Spinal cord (tissue), 10 donors: ENCODE results near the gene GPRC5D. TPM values are rescaled to one million over a fixed set of nuclear protein-coding genes. Genes with fewer than 3 reads are reported as not detected.
A peak's percentile ranks its signal among the peaks of the same experiment; 100 is the strongest.

ENCODE experiments used
- DNase-seq, 6 donors: peaks; one replicate each; pipeline versions ENCODE4 v3.0.0 to v3.0.0-alpha.2; 2013 to 2015; ENCODE audit warnings: low spot score in 6 of 6, low read depth in 4 of 6
- H3K27ac ChIP-seq: one replicate; pipeline ENCODE4 v1.5.1; 2013; ENCODE audit warnings: low read depth, low read length, control low read depth
- H3K27me3 ChIP-seq: one replicate; pipeline ENCODE4 v1.6.1; 2013; ENCODE audit warnings: low read length; ENCODE audit not compliant: control insufficient read depth, insufficient read depth
- H3K36me3 ChIP-seq: one replicate; pipeline ENCODE4 v1.6.1; 2013; ENCODE audit warnings: low read length; ENCODE audit not compliant: control insufficient read depth, insufficient read depth
- H3K4me1 ChIP-seq: one replicate; pipeline ENCODE4 v1.6.1; 2013; ENCODE audit warnings: low read length; ENCODE audit not compliant: control insufficient read depth, insufficient read depth
- H3K4me3 ChIP-seq: one replicate; pipeline ENCODE4 v1.5.1; 2013; ENCODE audit warnings: low read depth, low read length, control low read depth
- H3K9me3 ChIP-seq: one replicate; pipeline ENCODE4 v1.6.1; 2013; ENCODE audit warnings: low read length; ENCODE audit not compliant: control insufficient read depth, insufficient read depth
- WGBS: methylation state at CpG from one replicate; pipeline ENCODE4 v1.1.5; 2013; ENCODE audit warnings: missing lambda C conversion rate; ENCODE audit not compliant: insufficient coverage; 5-methylcytosine and 5-hydroxymethylcytosine counted together
- polyA plus RNA-seq, 2 donors: library from polyadenylated mRNA; unstranded; fragments of 120-200 nt; gene quantifications; one replicate each; pipeline ENCODE4 v1.2.1, GENCODE V29; 2013; ENCODE audit not compliant: insufficient read length in 2 of 2
- total RNA-seq, 2 donors: library from RNA; depleted of rRNA in 1 of 2; stranded (reverse); fragments of 120-200 nt in 1 of 2; fragments of >200 nt in 1 of 2; gene quantifications; one replicate each; pipeline versions ENCODE4 v1.2.3 to v1.2.4, GENCODE V29; 2013 to 2014
- donor health status: healthy.

Gene GPRC5D
- total and polyA plus RNA-seq, 4 donors, result 0.53 to 0.65 TPM; not detected in 2

DNA sequence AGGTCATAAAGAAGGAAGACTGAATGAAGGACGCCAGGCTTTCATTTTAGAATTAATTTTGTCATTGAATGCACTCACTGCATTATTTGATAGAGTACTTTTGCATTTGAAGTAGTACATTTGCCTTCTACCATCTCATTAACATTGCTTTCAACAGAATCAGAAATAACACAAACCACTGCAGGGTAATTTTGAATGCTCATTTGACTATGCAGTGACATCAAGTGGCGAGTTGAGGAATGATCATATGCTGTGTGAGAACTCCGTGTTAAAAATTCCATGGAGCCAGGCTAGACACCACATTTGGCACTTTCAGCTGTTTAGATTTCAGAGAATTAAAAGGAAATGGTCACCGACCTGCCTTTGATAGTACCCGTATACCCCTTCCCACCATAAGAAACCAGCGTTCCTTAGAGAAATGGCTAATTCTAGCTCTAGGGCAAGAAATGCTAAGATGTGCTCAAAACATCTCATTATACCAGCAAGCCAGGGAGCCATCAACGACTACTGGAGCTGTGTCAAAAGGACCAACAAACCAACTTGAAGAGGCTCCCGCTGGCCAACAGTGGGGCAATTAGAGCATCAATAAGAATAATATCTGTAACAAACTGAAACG, 31.6 kb upstream of the GPRC5D start:
- peak in 4 of 6 donors; percentile 38 to 88 (median 60) for DNase-seq
- no peaks in the 10 kb centered on the region for H3K27me3 ChIP-seq
- no peak overlapping the region for H3K27ac ChIP-seq
- peaks cover 7% of the 10 kb centered on the region for H3K36me3 ChIP-seq
- WGBS, result 57% methylated on average over 3 of the region's 9 CpGs
- H3K4me1 ChIP-seq, result no peaks in the 10 kb centered on the region
- H3K9me3 ChIP-seq, result no peaks in the 10 kb centered on the region
- H3K4me3 ChIP-seq, result no peak overlapping the region

DNA sequence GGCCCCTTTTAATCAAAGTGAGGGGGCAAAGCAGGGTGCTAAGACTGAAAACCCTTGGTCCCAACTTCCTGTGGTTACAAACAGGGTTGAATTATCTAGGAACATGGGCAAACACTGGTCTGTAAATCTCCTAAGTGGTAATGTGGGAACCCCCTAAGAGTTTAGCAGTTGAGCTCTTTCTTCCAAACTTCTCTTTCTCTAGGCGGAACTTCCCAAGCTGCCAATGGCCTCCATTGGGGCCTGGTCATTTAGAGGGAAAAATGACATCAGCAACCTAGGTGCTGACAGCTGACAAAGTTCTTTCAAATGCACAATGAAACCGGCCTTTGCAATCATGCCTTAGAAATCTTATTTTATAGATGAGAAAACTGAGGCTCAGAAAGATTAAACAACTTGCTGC, 30.4 kb upstream of the GPRC5D start:
- H3K4me3 ChIP-seq, result no peak overlapping the region
- WGBS, result 100% methylated on average over 1 of the region's 2 CpGs
- peaks cover 4% of the 10 kb centered on the region for H3K36me3 ChIP-seq
- H3K27ac ChIP-seq, result no peak overlapping the region
- no peak for DNase-seq
- H3K4me1 ChIP-seq, result no peaks in the 10 kb centered on the region
- no peaks in the 10 kb centered on the region for H3K27me3 ChIP-seq
- H3K9me3 ChIP-seq, result no peaks in the 10 kb centered on the region

DNA sequence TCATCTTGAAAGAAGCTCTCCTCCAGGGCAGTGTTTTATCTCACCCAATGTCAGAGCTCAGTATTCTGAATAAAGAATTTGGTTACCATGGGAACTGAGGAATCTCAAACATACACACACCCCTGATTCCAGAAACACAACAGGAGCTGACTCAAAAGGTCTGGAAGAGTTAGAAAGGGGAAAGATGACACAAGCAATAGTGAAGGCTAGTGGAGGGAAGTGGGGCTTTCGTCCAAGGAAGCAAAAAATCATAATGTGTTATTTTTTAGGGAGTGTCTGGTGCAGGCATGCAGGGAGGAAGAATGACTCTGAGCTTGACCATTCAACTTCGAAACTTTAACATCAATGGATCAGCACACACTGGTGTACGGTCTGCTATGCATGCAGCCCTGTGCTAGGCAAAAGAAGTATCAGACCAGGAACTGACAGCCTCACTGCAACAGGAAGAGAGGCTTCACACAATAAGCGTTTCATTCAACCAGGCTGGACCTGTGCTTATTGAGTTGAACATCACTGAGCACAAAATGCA, 27.8 kb upstream of the GPRC5D start:
- 27% methylated on average over 3 of the region's 4 CpGs for WGBS
- H3K4me1 ChIP-seq, result peaks cover 3% of the 10 kb centered on the region
- peak overlapping the region; percentile 87 for H3K27ac ChIP-seq
- H3K36me3 ChIP-seq, result peaks cover 3% of the 10 kb centered on the region
- no peaks in the 10 kb centered on the region for H3K9me3 ChIP-seq
- no peaks in the 10 kb centered on the region for H3K27me3 ChIP-seq
- DNase-seq, result peak in 2 of 6 donors; percentile 78 to 88
- H3K4me3 ChIP-seq, result no peak overlapping the region

DNA sequence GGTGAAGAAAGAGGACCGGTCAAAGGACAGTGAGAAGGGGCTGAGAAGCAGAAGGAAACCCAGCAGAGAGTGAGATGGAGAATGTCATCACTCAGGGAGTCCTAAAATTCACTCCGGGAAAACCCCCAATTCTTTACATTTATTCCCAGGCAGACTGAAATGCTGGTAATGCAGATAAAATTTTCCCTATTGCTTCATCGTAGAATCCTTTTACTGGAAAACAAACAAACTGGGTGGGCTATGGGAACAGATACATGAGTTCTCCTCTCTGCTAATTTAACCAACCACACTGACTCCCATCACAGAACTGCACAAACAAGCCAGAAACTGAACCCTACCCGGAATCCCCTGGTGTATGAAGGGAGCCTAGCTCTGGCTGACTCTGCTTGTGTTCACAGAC, 27.2 kb upstream of the GPRC5D start:
- no peaks in the 10 kb centered on the region for H3K27me3 ChIP-seq
- H3K9me3 ChIP-seq, result no peaks in the 10 kb centered on the region
- 27% methylated on average over 1 of the region's 4 CpGs for WGBS
- no peak overlapping the region for H3K4me3 ChIP-seq
- peaks cover 3% of the 10 kb centered on the region for H3K4me1 ChIP-seq
- H3K27ac ChIP-seq, result peak overlapping the region; percentile 87
- peak in 1 of 6 donors; percentile 33 for DNase-seq
- H3K36me3 ChIP-seq, result peaks cover 3% of the 10 kb centered on the region

DNA sequence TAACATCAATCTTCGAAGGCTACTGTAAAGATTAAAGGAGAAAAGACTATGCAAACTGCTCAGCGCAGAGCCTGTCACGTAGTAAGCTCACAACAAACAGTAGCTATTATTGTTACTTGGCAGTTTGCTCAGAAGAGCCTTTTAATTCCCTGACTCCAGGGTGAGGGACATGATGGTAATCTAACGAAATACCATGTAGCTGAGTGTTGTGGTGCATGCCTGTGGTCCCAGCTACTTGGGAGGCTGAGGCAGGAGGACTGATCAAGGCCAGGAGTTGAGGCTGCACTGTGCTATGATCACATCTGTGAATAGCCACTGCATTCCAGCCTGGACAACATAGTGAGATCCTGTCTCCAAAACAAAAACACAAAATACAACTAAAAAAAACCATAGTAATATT, 25.3 kb upstream of the GPRC5D start:
- H3K27me3 ChIP-seq, result no peaks in the 10 kb centered on the region
- H3K36me3 ChIP-seq, result peaks cover 6% of the 10 kb centered on the region
- H3K9me3 ChIP-seq, result peaks cover 5% of the 10 kb centered on the region
- H3K4me1 ChIP-seq, result peaks cover 3% of the 10 kb centered on the region
- no peak for DNase-seq
- H3K4me3 ChIP-seq, result no peak overlapping the region
- H3K27ac ChIP-seq, result no peak overlapping the region
- 92% methylated on average over 3 of the region's 4 CpGs for WGBS

DNA sequence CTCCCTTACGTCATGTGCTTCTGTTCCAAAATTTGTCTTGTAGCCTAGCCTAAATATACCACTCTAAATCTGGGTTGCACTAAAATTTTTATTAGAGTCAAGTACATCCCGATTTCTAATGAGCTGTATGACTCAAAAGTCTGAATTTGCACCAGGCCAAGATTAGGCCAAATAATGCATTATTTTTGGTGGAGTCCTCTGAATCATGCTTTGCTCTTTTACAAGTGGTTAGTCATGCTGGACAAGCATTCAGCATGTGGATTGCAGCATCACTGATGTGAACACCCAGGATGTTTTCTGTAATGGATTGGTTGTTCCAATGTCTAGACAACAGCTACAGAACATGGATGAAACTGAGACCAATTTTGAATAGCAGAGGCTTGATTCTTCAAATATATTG, 24.4 kb upstream of the GPRC5D start:
- Histone ChIP-seq H3K27me3 (no peaks in the 10 kb centered on the region), H3K9me3 (peaks cover 5% of the 10 kb centered on the region), H3K4me1 (peaks cover 3% of the 10 kb centered on the region), H3K4me3 (no peak overlapping the region), H3K36me3 (peaks cover 6% of the 10 kb centered on the region), H3K27ac (peak overlapping the region; percentile 7)
- peak in 1 of 6 donors; percentile 33 for DNase-seq
- WGBS, result 100% methylated on average over 1 of the region's 2 CpGs

DNA sequence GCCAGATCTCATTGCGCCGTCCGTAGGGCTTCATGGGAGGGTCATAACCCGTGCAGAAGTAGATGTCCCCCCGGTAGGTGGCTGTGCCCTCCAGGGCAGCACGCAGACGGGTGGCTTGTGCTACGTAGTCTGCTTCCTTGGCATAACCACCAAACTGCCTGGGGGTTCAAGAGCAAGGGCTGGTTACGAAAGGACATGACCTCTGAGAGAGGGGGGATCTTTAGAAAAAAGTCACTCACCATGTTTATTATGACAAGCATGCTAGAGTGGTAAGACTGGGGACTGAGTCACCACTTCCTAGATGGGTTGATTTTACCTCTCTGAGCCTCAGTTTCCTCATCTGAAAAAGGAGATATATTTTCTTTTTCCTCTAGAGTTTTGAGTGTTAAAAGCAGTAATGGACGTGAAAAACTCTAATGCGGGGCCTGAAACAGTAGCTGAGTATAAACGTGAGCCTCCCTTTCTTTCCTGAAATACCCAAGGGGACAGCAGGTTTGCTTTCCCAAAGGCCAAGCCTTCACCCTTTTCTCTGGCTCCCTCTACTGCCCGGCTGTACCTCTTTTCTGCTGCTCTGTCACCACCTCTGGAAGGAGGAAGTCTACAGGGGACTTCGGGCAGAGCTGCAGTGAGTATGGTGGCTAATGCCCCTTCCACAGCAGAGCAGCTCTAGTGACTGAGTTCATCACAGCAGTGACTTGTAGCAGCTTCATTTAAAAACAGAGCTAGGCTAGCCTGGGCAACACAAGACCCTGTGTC, 23.5 kb upstream of the GPRC5D start:
- H3K27me3 ChIP-seq, result no peaks in the 10 kb centered on the region
- 83% methylated on average over 8 of the region's 14 CpGs for WGBS
- H3K9me3 ChIP-seq, result peaks cover 5% of the 10 kb centered on the region
- no peak overlapping the region for H3K4me3 ChIP-seq
- no peak for DNase-seq
- peak overlapping the region; percentile 45 for H3K27ac ChIP-seq
- H3K36me3 ChIP-seq, result peaks cover 6% of the 10 kb centered on the region
- peaks cover 3% of the 10 kb centered on the region for H3K4me1 ChIP-seq

DNA sequence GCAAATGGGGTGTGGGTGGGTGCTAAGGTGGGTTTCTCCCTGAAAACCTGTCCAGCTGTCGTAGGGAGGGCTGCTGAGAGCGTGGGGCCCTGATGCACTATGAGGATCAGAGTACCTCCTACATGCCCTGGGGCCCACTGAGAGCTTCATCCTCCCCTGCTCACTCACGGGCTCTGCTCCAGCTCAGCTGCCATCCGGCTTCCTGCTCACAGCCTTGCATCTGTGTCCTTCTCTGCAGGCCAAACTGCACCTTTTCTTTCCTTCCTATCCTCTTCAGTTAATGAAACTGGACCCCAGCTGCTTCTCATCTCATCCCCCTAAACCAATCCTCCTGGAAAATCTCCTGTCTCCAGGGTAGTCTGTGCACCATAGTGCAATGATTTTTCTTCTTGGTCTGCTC, 22.2 kb upstream of the GPRC5D start:
- WGBS, result 95% methylated on average over 4 of the region's 4 CpGs

DNA sequence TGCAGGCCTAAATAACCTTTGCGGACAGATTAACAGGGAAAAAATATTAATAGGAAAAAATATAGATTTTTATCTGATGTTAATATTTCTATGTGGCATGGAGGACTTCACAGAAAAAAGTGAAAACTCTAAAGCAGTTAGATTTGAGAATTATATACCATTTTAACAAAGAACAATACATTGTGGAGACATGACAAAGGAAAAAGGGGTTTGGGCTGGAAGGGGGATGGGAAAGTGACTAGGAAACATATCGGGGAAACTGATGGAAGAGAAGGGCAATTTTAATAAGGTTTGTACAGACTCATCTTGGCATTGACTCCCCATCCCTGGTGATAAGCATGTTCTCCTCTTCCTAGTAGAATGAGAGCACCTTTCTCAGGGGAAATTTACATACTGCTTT, 21.0 kb upstream of the GPRC5D start:
- WGBS, result no CpG with 5 or more reads among the region's 2 CpGs
- H3K4me1 ChIP-seq, result peaks cover 3% of the 10 kb centered on the region
- peaks cover 5% of the 10 kb centered on the region for H3K9me3 ChIP-seq
- no peaks in the 10 kb centered on the region for H3K27me3 ChIP-seq
- DNase-seq, result no peak
- peaks cover 6% of the 10 kb centered on the region for H3K36me3 ChIP-seq
- no peak overlapping the region for H3K27ac ChIP-seq
- H3K4me3 ChIP-seq, result no peak overlapping the region

More for the DNA sequence above, 22.2 kb upstream of the GPRC5D start:
- peaks cover 3% of the 10 kb centered on the region for H3K4me1 ChIP-seq
- H3K27me3 ChIP-seq, result no peaks in the 10 kb centered on the region
- H3K4me3 ChIP-seq, result no peak overlapping the region
- peaks cover 5% of the 10 kb centered on the region for H3K9me3 ChIP-seq
- no peak for DNase-seq
- peaks cover 6% of the 10 kb centered on the region for H3K36me3 ChIP-seq
- H3K27ac ChIP-seq, result no peak overlapping the region

DNA sequence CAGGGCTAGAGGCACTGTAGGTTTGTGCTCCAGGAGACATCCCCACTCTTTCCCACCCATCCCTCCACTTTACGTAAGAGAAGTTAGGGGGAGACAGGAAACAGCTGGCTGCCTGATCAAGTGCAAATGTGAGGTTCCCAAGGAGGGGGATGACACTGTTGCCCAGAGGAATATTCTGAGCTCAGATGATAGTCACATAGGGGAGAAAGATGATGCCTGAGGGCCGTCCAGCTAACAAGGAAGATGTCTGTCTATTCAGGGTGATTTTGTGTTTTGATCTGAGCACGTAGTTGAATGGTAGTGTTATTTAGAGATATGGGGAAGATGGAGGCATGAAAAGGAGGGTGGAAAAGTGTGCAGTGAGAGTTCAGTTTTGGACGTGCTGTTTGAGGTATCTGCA, 13.9 kb upstream of the GPRC5D start:
- H3K4me1 ChIP-seq, result no peaks in the 10 kb centered on the region
- no peaks in the 10 kb centered on the region for H3K9me3 ChIP-seq
- H3K27me3 ChIP-seq, result no peaks in the 10 kb centered on the region
- no peak overlapping the region for H3K27ac ChIP-seq
- WGBS, result 82% methylated on average over 2 of the region's 4 CpGs
- no peak for DNase-seq
- H3K36me3 ChIP-seq, result no peaks in the 10 kb centered on the region
- H3K4me3 ChIP-seq, result no peak overlapping the region
